Measurements from ENCODE around the gene CLSTN1. TPM values are rescaled to one million over a fixed set of nuclear protein-coding genes. Genes with fewer than 3 reads are reported as not detected.

CLSTN1 gene
- total and polyA plus RNA-seq, 2 donors = 59.6 to 90.6 TPM

DNA sequence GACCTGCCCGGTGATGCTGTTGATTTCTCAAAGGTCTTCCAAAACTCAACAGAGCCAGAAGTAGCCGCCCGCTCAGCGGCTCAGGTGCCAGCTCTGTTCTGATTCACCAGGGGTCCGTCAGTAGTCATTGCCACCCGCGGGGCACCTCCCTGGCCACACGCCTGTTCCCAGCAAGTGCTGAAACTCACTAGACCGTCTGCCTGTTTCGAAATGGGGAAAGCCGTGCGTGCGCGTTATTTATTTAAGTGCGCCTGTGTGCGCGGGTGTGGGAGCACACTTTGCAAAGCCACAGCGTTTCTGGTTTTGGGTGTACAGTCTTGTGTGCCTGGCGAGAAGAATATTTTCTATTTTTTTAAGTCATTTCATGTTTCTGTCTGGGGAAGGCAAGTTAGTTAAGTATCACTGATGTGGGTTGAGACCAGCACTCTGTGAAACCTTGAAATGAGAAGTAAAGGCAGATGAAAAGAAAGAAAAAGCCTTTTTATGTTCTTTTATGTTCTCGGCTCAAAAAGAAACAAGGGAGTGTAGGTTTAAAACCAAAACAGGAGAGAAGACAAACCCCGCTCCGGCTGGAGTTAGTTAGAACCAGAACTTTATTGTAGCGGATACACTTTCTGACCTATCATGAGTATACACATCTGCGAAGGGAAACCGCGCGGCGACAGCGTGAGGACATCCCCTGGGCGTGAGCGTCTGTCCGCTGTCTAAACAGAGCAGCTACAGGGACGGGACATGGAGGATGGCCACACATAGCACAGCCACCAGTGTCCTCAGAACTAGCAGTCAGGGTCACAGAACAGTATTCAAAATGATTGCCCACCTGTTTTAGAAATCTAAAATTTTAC, 95.1 kb downstream of the CLSTN1 start:
- H3K4me1 ChIP-seq (ENCODE audit: insufficient read depth) = no peaks in the 10 kb centered on the region
- no peak for DNase-seq (ENCODE audit: extremely low spot score)
- 90% methylated on average over 33 of the region's 33 CpGs for WGBS
- H3K27ac ChIP-seq (ENCODE audit: low read depth) = no peak overlapping the region
- H3K4me3 ChIP-seq (ENCODE audit: low read depth, low read length) = no peak overlapping the region
- peaks cover 5% of the 10 kb centered on the region for H3K36me3 ChIP-seq (ENCODE audit: insufficient read depth)

- no peak for DNase-seq (ENCODE audit: extremely low spot score)
- Histone ChIP-seq H3K4me1 (ENCODE audit: insufficient read depth) (no peaks in the 10 kb centered on the region), H3K4me3 (ENCODE audit: low read depth, low read length) (no peak overlapping the region), H3K36me3 (ENCODE audit: insufficient read depth) (peaks cover 3% of the 10 kb centered on the region), H3K27ac (ENCODE audit: low read depth) (no peak overlapping the region)
- WGBS = 65% methylated on average over 25 of the region's 25 CpGs
These were observed 96.7 kb downstream of the CLSTN1 start for GRCh38 chr1:9726905-9727595.

DNA sequence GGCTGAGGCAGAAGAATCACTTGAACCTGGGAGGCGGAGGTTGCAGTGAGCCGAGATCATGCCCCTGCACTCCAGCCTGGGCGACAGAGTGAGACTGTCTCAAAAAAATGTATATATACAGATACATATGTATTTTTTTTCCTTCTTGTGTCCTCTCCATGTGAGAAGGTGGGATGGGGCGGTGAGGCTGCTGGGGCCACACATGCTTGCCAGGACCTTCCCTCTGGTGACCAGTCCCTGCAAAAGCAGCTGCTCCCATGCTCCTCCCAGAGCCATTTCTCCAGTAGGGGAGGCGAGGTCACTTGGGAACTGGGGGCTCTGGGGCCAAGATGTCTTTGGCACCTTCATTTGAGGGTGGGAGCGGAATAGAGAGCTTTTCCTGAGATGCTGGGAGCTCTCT, 97.4 kb downstream of the CLSTN1 start:
- Histone ChIP-seq H3K36me3 (ENCODE audit: insufficient read depth) (peaks cover 3% of the 10 kb centered on the region), H3K27ac (ENCODE audit: low read depth) (no peak overlapping the region), H3K4me3 (ENCODE audit: low read depth, low read length) (no peak overlapping the region), H3K4me1 (ENCODE audit: insufficient read depth) (no peaks in the 10 kb centered on the region)
- DNase-seq (ENCODE audit: extremely low spot score) = no peak
- 96% methylated on average over 6 of the region's 6 CpGs for WGBS

DNA sequence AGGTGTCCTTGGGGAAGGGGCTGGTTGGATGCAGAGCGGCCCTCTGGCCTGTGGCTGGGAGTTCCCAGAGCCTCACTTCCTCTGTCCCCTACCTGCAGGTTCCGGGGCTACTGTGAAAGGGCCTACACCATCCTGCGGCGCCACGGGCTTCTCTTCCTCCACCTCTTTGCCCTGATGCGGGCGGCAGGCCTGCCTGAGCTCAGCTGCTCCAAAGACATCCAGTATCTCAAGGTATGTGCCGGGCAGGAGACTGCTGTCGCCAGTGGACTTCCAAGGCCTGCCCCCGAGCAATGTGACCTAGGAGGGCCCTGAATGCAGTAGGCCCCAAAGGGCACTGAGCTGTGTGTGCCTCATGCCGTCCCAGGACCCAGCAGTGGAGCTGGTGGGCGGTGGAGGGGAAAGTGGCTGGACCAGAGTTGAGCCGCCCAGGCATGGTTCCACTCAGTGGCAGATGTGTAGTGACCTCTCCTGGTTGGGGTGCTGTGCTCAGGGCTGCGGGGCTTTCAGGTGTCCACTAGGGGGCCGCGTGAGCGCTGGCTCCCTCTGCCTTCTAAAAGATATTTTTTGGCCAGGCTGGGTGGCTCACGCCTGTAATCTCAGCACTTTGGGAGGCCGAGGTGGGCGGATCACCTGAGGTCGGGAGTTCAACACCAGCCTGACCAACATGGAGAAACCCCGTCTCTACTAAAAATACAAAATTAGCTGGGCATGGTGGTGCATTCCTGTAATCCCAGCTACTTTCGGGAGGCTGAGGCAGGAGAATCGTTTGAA, 98.9 kb downstream of the CLSTN1 start:
- WGBS = 75% methylated on average over 24 of the region's 24 CpGs
- Histone ChIP-seq H3K27ac (ENCODE audit: low read depth) (no peak overlapping the region), H3K4me1 (ENCODE audit: insufficient read depth) (no peaks in the 10 kb centered on the region), H3K4me3 (ENCODE audit: low read depth, low read length) (no peak overlapping the region), H3K36me3 (ENCODE audit: insufficient read depth) (no peaks in the 10 kb centered on the region)
- DNase-seq (ENCODE audit: extremely low spot score) = no peak

GRCh38 chr1:9723926-9724325, 99.8 kb downstream of the CLSTN1 start:
- Histone ChIP-seq H3K4me1 (ENCODE audit: insufficient read depth) (no peaks in the 10 kb centered on the region), H3K27ac (ENCODE audit: low read depth) (no peak overlapping the region), H3K36me3 (ENCODE audit: insufficient read depth) (no peaks in the 10 kb centered on the region), H3K4me3 (ENCODE audit: low read depth, low read length) (no peak overlapping the region)
- no peak for DNase-seq (ENCODE audit: extremely low spot score)
- WGBS = 97% methylated on average over 6 of the region's 6 CpGs

- WGBS = 97% methylated on average over 14 of the region's 14 CpGs
- Histone ChIP-seq H3K36me3 (ENCODE audit: insufficient read depth) (no peaks in the 10 kb centered on the region), H3K27ac (ENCODE audit: low read depth) (no peak overlapping the region), H3K4me1 (ENCODE audit: insufficient read depth) (no peaks in the 10 kb centered on the region), H3K4me3 (ENCODE audit: low read depth, low read length) (no peak overlapping the region)
- no peak for DNase-seq (ENCODE audit: extremely low spot score)
These were observed 100.5 kb downstream of the CLSTN1 start for GRCh38 chr1:9723068-9723805.

DNA sequence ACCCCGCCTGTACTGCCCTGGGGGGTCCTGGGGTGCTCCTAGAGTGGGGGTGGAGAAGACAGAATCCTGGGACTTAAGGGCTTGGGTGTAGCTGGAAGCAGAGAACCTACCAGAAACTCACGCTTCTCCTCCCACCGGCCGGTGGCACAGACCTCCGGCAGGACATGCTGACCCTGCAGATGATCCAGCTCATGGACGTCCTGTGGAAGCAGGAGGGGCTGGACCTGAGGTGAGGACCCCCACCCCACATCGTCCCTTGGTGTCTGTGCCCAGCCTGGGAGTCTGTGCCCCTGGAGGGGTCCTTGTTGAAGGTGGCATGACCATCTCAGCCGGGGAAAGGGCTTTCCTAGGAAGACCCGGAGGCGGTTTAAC, 101.4 kb downstream of the CLSTN1 start:
- WGBS = 92% methylated on average over 10 of the region's 10 CpGs
- DNase-seq (ENCODE audit: extremely low spot score) = no peak
- no peaks in the 10 kb centered on the region for H3K4me1 ChIP-seq (ENCODE audit: insufficient read depth)
- no peak overlapping the region for H3K4me3 ChIP-seq (ENCODE audit: low read depth, low read length)
- H3K27ac ChIP-seq (ENCODE audit: low read depth) = no peak overlapping the region
- H3K36me3 ChIP-seq (ENCODE audit: insufficient read depth) = no peaks in the 10 kb centered on the region

DNA sequence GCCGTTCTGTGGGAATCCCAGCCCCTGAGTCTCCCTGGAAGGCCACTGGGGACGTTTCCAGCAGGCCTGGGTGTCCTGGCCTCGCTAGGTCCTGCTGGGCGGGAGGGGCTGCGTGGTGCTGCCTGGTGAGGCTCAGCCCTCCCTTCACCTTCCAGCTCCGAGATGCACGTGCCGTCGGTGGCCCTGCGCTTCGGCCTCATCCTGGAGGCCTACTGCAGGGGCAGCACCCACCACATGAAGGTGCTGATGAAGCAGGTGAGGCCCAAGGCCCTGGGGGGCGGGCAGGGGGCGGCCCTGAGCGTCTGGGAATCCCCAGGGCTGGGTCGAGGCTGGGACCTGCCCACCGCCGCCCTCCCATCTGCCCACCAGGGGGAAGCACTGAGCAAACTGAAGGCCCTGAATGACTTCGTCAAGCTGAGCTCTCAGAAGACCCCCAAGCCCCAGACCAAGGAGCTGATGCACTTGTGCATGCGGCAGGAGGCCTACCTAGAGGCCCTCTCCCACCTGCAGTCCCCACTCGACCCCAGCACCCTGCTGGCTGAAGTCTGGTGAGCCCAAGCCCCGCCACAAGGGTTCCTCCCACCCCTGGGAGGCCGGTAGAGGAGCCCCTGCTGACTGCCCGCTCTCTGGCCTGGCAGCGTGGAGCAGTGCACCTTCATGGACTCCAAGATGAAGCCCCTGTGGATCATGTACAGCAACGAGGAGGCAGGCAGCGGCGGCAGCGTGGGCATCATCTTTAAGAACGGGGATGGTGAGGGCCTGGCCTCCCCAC, 102.0 kb downstream of the CLSTN1 start:
- Histone ChIP-seq H3K27ac (ENCODE audit: low read depth) (no peak overlapping the region), H3K4me1 (ENCODE audit: insufficient read depth) (no peaks in the 10 kb centered on the region), H3K36me3 (ENCODE audit: insufficient read depth) (no peaks in the 10 kb centered on the region), H3K4me3 (ENCODE audit: low read depth, low read length) (no peak overlapping the region)
- WGBS = 61% methylated on average over 29 of the region's 29 CpGs
- DNase-seq (ENCODE audit: extremely low spot score) = no peak

DNA sequence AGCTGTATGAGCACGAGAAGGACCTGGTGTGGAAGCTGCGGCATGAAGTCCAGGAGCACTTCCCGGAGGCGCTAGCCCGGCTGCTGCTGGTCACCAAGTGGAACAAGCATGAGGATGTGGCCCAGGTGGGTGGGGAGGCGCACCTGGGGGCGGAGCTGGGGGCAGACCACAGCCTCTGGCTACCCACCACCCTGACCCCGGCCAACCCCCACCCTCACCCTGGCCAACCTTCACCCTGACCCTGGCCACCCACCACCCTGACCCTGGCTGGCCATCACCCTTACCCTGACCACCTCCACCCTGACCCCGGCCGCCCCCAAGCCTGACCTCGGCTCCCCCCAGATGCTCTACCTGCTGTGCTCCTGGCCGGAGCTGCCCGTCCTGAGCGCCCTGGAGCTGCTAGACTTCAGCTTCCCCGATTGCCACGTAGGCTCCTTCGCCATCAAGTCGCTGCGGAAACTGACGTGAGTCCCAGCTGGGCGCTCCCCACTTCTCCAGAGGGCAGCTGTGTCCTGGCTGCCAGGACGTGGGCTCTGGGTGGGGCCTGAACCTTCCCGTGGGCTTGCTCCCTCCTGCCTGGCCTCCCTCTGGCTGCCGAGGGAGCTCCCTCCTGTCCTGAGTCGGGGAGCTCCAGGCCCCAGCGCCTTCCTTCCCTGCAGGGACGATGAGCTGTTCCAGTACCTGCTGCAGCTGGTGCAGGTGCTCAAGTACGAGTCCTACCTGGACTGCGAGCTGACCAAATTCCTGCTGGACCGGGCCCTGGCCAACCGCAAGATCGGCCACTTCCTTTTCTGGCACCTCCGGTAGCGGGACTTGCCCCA, 102.8 kb downstream of the CLSTN1 start:
- H3K4me1 ChIP-seq (ENCODE audit: insufficient read depth) = no peaks in the 10 kb centered on the region
- H3K4me3 ChIP-seq (ENCODE audit: low read depth, low read length) = no peak overlapping the region
- WGBS = 88% methylated on average over 34 of the region's 34 CpGs
- H3K27ac ChIP-seq (ENCODE audit: low read depth) = no peak overlapping the region
- DNase-seq (ENCODE audit: extremely low spot score) = no peak
- H3K36me3 ChIP-seq (ENCODE audit: insufficient read depth) = no peaks in the 10 kb centered on the region

DNA sequence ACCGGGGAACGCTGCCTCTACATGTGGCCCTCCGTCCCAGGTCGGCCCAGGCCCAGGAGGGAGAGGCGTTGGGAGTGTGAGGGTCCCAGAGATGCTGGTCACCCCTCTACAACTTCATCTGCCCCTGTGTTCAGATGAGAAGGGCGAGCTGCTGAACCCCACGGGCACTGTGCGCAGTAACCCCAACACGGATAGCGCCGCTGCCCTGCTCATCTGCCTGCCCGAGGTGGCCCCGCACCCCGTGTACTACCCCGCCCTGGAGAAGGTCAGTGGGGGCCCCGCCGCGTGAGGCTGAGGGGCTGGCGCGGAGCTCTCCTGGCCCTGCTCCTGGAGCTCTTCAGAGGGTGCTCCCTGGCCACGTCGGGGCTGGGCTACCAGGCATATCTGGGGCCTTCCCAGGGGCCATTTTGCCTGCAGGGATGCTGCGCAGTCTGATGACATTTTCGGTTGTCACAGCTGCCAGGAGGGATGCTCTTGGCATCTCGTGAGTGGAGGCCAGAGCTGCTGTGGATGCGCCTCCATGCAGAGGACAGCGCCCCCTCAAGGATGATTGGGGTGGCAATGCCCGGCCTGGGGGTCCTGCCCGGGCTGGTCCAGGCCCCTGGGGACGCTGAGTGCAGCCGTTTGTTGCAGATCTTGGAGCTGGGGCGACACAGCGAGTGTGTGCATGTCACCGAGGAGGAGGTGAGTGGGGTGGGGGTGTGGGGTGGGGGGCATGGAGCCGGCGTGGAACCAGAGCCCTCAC, 103.6 kb downstream of the CLSTN1 start:
- Histone ChIP-seq H3K27ac (ENCODE audit: low read depth) (no peak overlapping the region), H3K36me3 (ENCODE audit: insufficient read depth) (no peaks in the 10 kb centered on the region), H3K4me3 (ENCODE audit: low read depth, low read length) (no peak overlapping the region), H3K4me1 (ENCODE audit: insufficient read depth) (no peaks in the 10 kb centered on the region)
- 90% methylated on average over 36 of the region's 36 CpGs for WGBS
- no peak for DNase-seq (ENCODE audit: extremely low spot score)

GRCh38 chr1:9718006-9718680, 105.6 kb downstream of the CLSTN1 start:
- DNase-seq (ENCODE audit: extremely low spot score) = no peak
- no peaks in the 10 kb centered on the region for H3K36me3 ChIP-seq (ENCODE audit: insufficient read depth)
- no peak overlapping the region for H3K4me3 ChIP-seq (ENCODE audit: low read depth, low read length)
- H3K4me1 ChIP-seq (ENCODE audit: insufficient read depth) = no peaks in the 10 kb centered on the region
- H3K27ac ChIP-seq (ENCODE audit: low read depth) = no peak overlapping the region
- 87% methylated on average over 10 of the region's 10 CpGs for WGBS

Data from urinary bladder (tissue), 4 donors.